HCT116 (cell line): ENCODE results near the gene DPY30. TPM values are rescaled to one million over a fixed set of nuclear protein-coding genes. Genes with fewer than 3 reads are reported as not detected.

Experiments
- ATAC-seq: fragments of 200-7000 bp; cut with Tn5 transposase; 2 replicates; pipeline ENCODE4 v1.9.1; 2020; ENCODE audit warnings: mild to moderate bottlenecking, moderate library complexity
- BruUV-seq: library from RNA; stranded (reverse); fragments of 400-500 nt; replicated peaks from 2 replicates; lab custom pipeline; 2021; lab: Mats Ljungman, UMichigan
- CTCF ChIA-PET: fragments of 300-600 bp; sonication (Branson Sonifier 250); formaldehyde crosslinking; loops from one replicate; lab custom pipeline; 2021; ENCODE audit warnings: antibody characterized with exemption; lab: Charles Lee
- POLR2A ChIA-PET: fragments of 300-600, 350-600 bp; sonication (Branson Sonifier 250); formaldehyde crosslinking; loops from one replicate; lab custom pipeline; 2021; ENCODE audit warnings: antibody characterized with exemption; lab: Charles Lee
- RAD21 ChIA-PET, 2 experiments: fragments of 300-600 bp; sonication (Branson Sonifier 250); formaldehyde crosslinking; loops; one replicate each; lab custom pipeline; 2023; ENCODE audit warnings: low total read pairs in 2 of 2; ENCODE audit not compliant: uncharacterized antibody in 2 of 2, unreplicated experiment in 2 of 2, low non-redundant PET in 1 of 2; lab: Charles Lee
- DNase-seq: peaks from one replicate; pipeline ENCODE4 v3.0.0-alpha.2; 2010; ENCODE audit warnings: low read depth, low spot score
- H2AFZ ChIP-seq: fragments of 200-600 bp; shearing (Covaris generic), sonication (generic); 2 replicates; pipeline ENCODE4 v1.6.1; 2017; ENCODE audit warnings: low read depth, mixed run types, mixed read lengths, antibody characterized with exemption, low read length; ENCODE audit not compliant: poor library complexity, severe bottlenecking
- H3K27ac ChIP-seq: 2 replicates; pipeline ENCODE4 v1.5.1; 2012; ENCODE audit warnings: low read depth, low read length
- H3K27me3 ChIP-seq: fragments of 200-600 bp; sonication (generic); 2 replicates; pipeline ENCODE4 v1.6.1; 2016; ENCODE audit warnings: mixed run types, low read length, mixed read lengths; ENCODE audit not compliant: insufficient read depth
- H3K36me3 ChIP-seq, 2 experiments: fragments of 200-500 bp in 1 of 2; fragments of 200-600 bp in 1 of 2; sonication (Bioruptor generic) in 1 of 2; sonication (generic) in 1 of 2; 2 replicates each; pipeline versions ENCODE4 v1.5.1 to v1.6.1; 2014 to 2016; ENCODE audit warnings: low read length in 2 of 2, inconsistent platforms in 1 of 2, mixed read lengths in 1 of 2, mixed run types in 1 of 2; ENCODE audit not compliant: insufficient read depth in 2 of 2, control insufficient read depth in 1 of 2
- H3K4me1 ChIP-seq, 2 experiments: fragments of 200-600 bp in 1 of 2; sonication (generic) in 1 of 2; 2 replicates each; pipeline versions ENCODE4 v1.5.1 to v1.6.1; 2012 to 2017; ENCODE audit warnings: low read length in 2 of 2, inconsistent platforms in 1 of 2, mild to moderate bottlenecking in 1 of 2, mixed read lengths in 1 of 2, mixed run types in 1 of 2, moderate library complexity in 1 of 2; ENCODE audit not compliant: insufficient read depth in 2 of 2, control insufficient read depth in 1 of 2
- H3K4me2 ChIP-seq: fragments of 200-600 bp; sonication (generic); 2 replicates; pipeline ENCODE4 v1.6.1; 2017; ENCODE audit warnings: mixed run types, low read length, mixed read lengths
- H3K4me3 ChIP-seq, 2 experiments: fragments of 200-600 bp in 1 of 2; sonication (generic) in 1 of 2; replicated peaks in 1 of 2; 2 replicates each; pipeline ENCODE4 v1.5.1; 2011 to 2016; ENCODE audit warnings: low read length in 2 of 2, control low read depth in 1 of 2, low read depth in 1 of 2, mild to moderate bottlenecking in 1 of 2, mixed read lengths in 1 of 2, mixed run types in 1 of 2
- H3K79me2 ChIP-seq: fragments of 200-600 bp; sonication (generic); 2 replicates; pipeline ENCODE4 v1.6.1; 2017; ENCODE audit warnings: mild to moderate bottlenecking, mixed run types, low read length, moderate library complexity, mixed read lengths; ENCODE audit not compliant: insufficient read depth
- H3K9ac ChIP-seq: fragments of 200-600 bp; sonication (generic); 2 replicates; pipeline ENCODE4 v1.6.1; 2016; ENCODE audit warnings: low read length, mixed read lengths
- H3K9me2 ChIP-seq: fragments of 200-600 bp; sonication (generic), shearing (Covaris generic); 2 replicates; pipeline ENCODE4 v1.6.1; 2017; ENCODE audit warnings: mixed run types, mild to moderate bottlenecking, moderate library complexity; ENCODE audit not compliant: insufficient read depth
- H3K9me3 ChIP-seq, 2 experiments: fragments of 200-500 bp in 1 of 2; fragments of 200-600 bp in 1 of 2; sonication (Bioruptor generic) in 1 of 2; sonication (generic) in 1 of 2; 2 replicates each; pipeline ENCODE4 v1.6.1; 2014 to 2017; ENCODE audit warnings: low read length in 2 of 2, mixed read lengths in 2 of 2, inconsistent platforms in 1 of 2, low read depth in 1 of 2, mild to moderate bottlenecking in 1 of 2, mixed run types in 1 of 2, moderate library complexity in 1 of 2; ENCODE audit not compliant: control insufficient read depth in 1 of 2, insufficient read depth in 1 of 2
- H4K20me1 ChIP-seq: fragments of 200-600 bp; sonication (generic), shearing (Covaris generic); 2 replicates; pipeline ENCODE4 v1.6.1; 2017; ENCODE audit warnings: mixed run types, mild to moderate bottlenecking, moderate library complexity; ENCODE audit not compliant: insufficient read depth
- ATF3 ChIP-seq: IDR thresholded peaks from 2 replicates; pipeline ENCODE4 v1.6.1; 2012
- CBX3 ChIP-seq: IDR thresholded peaks from 2 replicates; pipeline ENCODE4 v1.6.1; 2012; ENCODE audit warnings: low read depth
- CEBPB ChIP-seq: IDR thresholded peaks from 2 replicates; pipeline ENCODE4 v1.6.1; 2012; ENCODE audit warnings: low read depth
- CTCF ChIP-seq, 3 experiments: fragments of 200-600 bp in 1 of 3; sonication (generic) in 1 of 3; IDR thresholded peaks in 2 of 3; conservative IDR thresholded peaks in 1 of 3; 2 replicates each; pipeline ENCODE4 v1.5.1; 2012 to 2017; ENCODE audit warnings: low read depth in 2 of 3, low read length in 2 of 3, antibody characterized with exemption in 1 of 3, borderline replicate concordance in 1 of 3, control low read depth in 1 of 3, mild to moderate bottlenecking in 1 of 3, mixed read lengths in 1 of 3, mixed run types in 1 of 3, moderate library complexity in 1 of 3; ENCODE audit not compliant: insufficient read depth in 1 of 3
- EGR1 ChIP-seq: IDR thresholded peaks from 2 replicates; pipeline ENCODE4 v1.6.1; 2012; ENCODE audit warnings: low read depth
- EZH2 ChIP-seq: fragments of 200-600 bp; sonication (generic); IDR thresholded peaks from 2 replicates; pipeline ENCODE4 v1.6.1; 2017; ENCODE audit warnings: antibody characterized with exemption, mixed run types
- FOSL1 ChIP-seq: IDR thresholded peaks from 2 replicates; pipeline ENCODE4 v1.6.1; 2012; ENCODE audit warnings: low read depth
- JUND ChIP-seq: IDR thresholded peaks from 2 replicates; pipeline ENCODE4 v1.6.1; 2012
- MAX ChIP-seq: IDR thresholded peaks from 2 replicates; pipeline ENCODE4 v1.6.1; 2012
- POLR2A ChIP-seq: IDR thresholded peaks from 2 replicates; pipeline ENCODE4 v1.7.0; 2011; ENCODE audit warnings: borderline replicate concordance; ENCODE audit not compliant: insufficient read depth, insufficient read length; ENCODE audit errors: extremely low read depth
- POLR2AphosphoS5 ChIP-seq: IDR thresholded peaks from 2 replicates; pipeline ENCODE4 v1.6.1; 2011; ENCODE audit warnings: mild to moderate bottlenecking, low read depth, low read length, moderate library complexity
- RAD21 ChIP-seq: IDR thresholded peaks from 2 replicates; pipeline ENCODE4 v1.6.1; 2012; ENCODE audit warnings: low read depth, mild to moderate bottlenecking
- REST ChIP-seq: IDR thresholded peaks from 2 replicates; pipeline ENCODE4 v1.6.1; 2012; ENCODE audit warnings: low read depth
- SIN3A ChIP-seq: IDR thresholded peaks from 2 replicates; pipeline ENCODE4 v1.6.1; 2012; ENCODE audit warnings: low read depth
- SP1 ChIP-seq: IDR thresholded peaks from 2 replicates; pipeline ENCODE4 v1.6.1; 2012; ENCODE audit warnings: low read depth
- SRF ChIP-seq: IDR thresholded peaks from 2 replicates; pipeline ENCODE4 v1.6.1; 2012; ENCODE audit warnings: low read depth
- TCF7L2 ChIP-seq: IDR thresholded peaks from 2 replicates; pipeline ENCODE4 v1.7.0; 2011; ENCODE audit warnings: borderline replicate concordance, inconsistent platforms; ENCODE audit not compliant: insufficient read depth, insufficient read length; ENCODE audit errors: extremely low read depth
- ZBTB33 ChIP-seq: IDR thresholded peaks from 2 replicates; pipeline ENCODE4 v1.6.1; 2011; ENCODE audit warnings: mild to moderate bottlenecking, low read length, moderate library complexity; ENCODE audit not compliant: insufficient replicate concordance; ENCODE audit errors: extremely low read depth
- ZNF274 ChIP-seq: fragments of 200-500 bp; sonication (Bioruptor generic); IDR thresholded peaks from 2 replicates; pipeline ENCODE4 v1.6.1; 2014; ENCODE audit warnings: mild to moderate bottlenecking, low read depth, low read length, inconsistent platforms
- intact Hi-C: fragments of 100-400 bp; cut with micrococcal nuclease; formaldehyde crosslinking; loops from 2 replicates; pipeline ENCODE4 v1.10.0; 2022
- total RNA-seq: library from RNA; stranded (reverse); gene quantifications from one replicate; pipeline ENCODE4 v1.2.1, GENCODE V29; 2021; ENCODE audit not compliant: unreplicated experiment

DPY30 gene
- total RNA-seq, 1 experiment from 2014 or later: 79.5 TPM

GRCh38 chr2:32010670-32011484, 28.7 kb downstream of the DPY30 start, which contains the start of gene MEMO1:
Gene MEMO1 (minus strand): TSS chr2:32011008. CDS start chr2:32010247, 761 bp downstream.
- no peaks in the 10 kb centered on the region for H3K36me3 ChIP-seq
- H2AFZ ChIP-seq: peak within 1 kb of the TSS; percentile 50
- RAD21 ChIA-PET: no interaction called here
- POLR2A ChIA-PET: interaction anchor here (1.3 kb wide), 1 partner anchor 29 kb away, joined by 3 read pairs; the partner anchor contains the start of gene DPY30
- no peaks in the 10 kb centered on the region for H3K27me3 ChIP-seq
- peak within 1 kb of the TSS; percentile 98 for H3K4me2 ChIP-seq
- peaks cover 39% of the 10 kb centered on the region for H3K79me2 ChIP-seq
- peak within 1 kb of the TSS; percentile 90 for H3K9ac ChIP-seq
- intact Hi-C loops: loop anchor here (1.0 to 10.0 kb wide), 2 partner anchors 52 to 154 kb away; partner anchors contain the start of genes SLC30A6 and SPAST
- DNase-seq (peak; percentile 83), ATAC-seq (peak; percentile 76)
- peaks cover 13 to 29% of the 10 kb centered on the region in 2 experiments; a peak in 3 of 4 replicates for H3K4me1 ChIP-seq
- peak within 1 kb of the TSS; percentile 97 for H3K27ac ChIP-seq
- H3K4me3 ChIP-seq: peak within 1 kb of the TSS; percentile 81 to 93
- peaks cover 15% of the 10 kb centered on the region; the same call in 1 of the 2 replicates for H4K20me1 ChIP-seq
- H3K9me2 ChIP-seq: no peaks in the 10 kb centered on the region
- CTCF ChIA-PET: no interaction called here
- no peaks in the 10 kb centered on the region for H3K9me3 ChIP-seq
- BruUV-seq: no TSS peak
- TF ChIP-seq EZH2: no peak
- TF ChIP-seq SIN3A: peak; percentile 73
- TF ChIP-seq SRF: peak; percentile 64; the same call in 1 of the 2 replicates
- peak; percentile 92 for TF ChIP-seq JUND
- TF ChIP-seq MAX: peak; percentile 92
- TF ChIP-seq CTCF (IDR thresholded peaks at IDR 0.05 in 2 of 3, conservative IDR thresholded peaks at IDR 0.05 in 1 of 3; ENCODE audit: borderline replicate concordance in 1 of 3, insufficient read depth in 1 of 3, low read depth in 2 of 3, low read length in 2 of 3): no peak
- peak; percentile 95 for TF ChIP-seq POLR2AphosphoS5
- TF ChIP-seq RAD21: peak; percentile 32
- TF ChIP-seq POLR2A: peak; percentile 89
- no peak for TF ChIP-seq ATF3
- TF ChIP-seq CBX3: peak; percentile 96
- TF ChIP-seq TCF7L2: peak; percentile 46
- TF ChIP-seq REST: no peak
- no peak for TF ChIP-seq ZNF274
- TF ChIP-seq EGR1: peak; percentile 61
- peak; percentile 34 for TF ChIP-seq ZBTB33
- TF ChIP-seq CEBPB: no peak
- no peak for TF ChIP-seq FOSL1
- TF ChIP-seq SP1: peak; percentile 98
